KOPT-K1 (cell line): ENCODE measurements around the gene SNRPD3.
"Not testable (repeated sequence)": the region's sequence is repeated elsewhere in the genome, so short reads cannot be mapped to it uniquely, and the experiment has no call there.

Source experiments
- H3K27ac ChIP-seq: fragments of 200-600 bp; sonication (generic); 2 replicates; pipeline ENCODE4 v1.5.1; 2016; ENCODE audit warnings: antibody characterized with exemption, mild to moderate bottlenecking, low read depth, low read length; ENCODE audit not compliant: poor library complexity, severe bottlenecking
- H3K36me3 ChIP-seq: fragments of 200-600 bp; sonication (generic); 2 replicates; pipeline ENCODE4 v1.5.1; 2017; ENCODE audit warnings: antibody characterized with exemption, mild to moderate bottlenecking, low read length, moderate library complexity; ENCODE audit not compliant: insufficient read depth
- H3K9me3 ChIP-seq: fragments of 200-600 bp; sonication (generic); 2 replicates; pipeline ENCODE4 v1.5.1; 2017; ENCODE audit warnings: antibody characterized with exemption, low read length, mild to moderate bottlenecking; ENCODE audit not compliant: insufficient read depth, poor library complexity, severe bottlenecking

The SNRPD3 gene

GRCh38 chr22:24589518-24590030 is 33.8 kb downstream of the SNRPD3 start:
- Histone ChIP-seq H3K27ac (no peak overlapping the region), H3K36me3 (no peaks in the 10 kb centered on the region), H3K9me3 (no peaks in the 10 kb centered on the region)

GRCh38 chr22:24590596-24591173 is 34.9 kb downstream of the SNRPD3 start:
- no peaks in the 10 kb centered on the region for H3K9me3 ChIP-seq
- no peaks in the 10 kb centered on the region for H3K36me3 ChIP-seq
- no peak overlapping the region for H3K27ac ChIP-seq

- no peaks in the 10 kb centered on the region for H3K36me3 ChIP-seq
- no peaks in the 10 kb centered on the region for H3K9me3 ChIP-seq
- H3K27ac ChIP-seq = no peak overlapping the region
Observed at GRCh38 chr22:24591286-24591830, 35.6 kb downstream of the SNRPD3 start.

DNA sequence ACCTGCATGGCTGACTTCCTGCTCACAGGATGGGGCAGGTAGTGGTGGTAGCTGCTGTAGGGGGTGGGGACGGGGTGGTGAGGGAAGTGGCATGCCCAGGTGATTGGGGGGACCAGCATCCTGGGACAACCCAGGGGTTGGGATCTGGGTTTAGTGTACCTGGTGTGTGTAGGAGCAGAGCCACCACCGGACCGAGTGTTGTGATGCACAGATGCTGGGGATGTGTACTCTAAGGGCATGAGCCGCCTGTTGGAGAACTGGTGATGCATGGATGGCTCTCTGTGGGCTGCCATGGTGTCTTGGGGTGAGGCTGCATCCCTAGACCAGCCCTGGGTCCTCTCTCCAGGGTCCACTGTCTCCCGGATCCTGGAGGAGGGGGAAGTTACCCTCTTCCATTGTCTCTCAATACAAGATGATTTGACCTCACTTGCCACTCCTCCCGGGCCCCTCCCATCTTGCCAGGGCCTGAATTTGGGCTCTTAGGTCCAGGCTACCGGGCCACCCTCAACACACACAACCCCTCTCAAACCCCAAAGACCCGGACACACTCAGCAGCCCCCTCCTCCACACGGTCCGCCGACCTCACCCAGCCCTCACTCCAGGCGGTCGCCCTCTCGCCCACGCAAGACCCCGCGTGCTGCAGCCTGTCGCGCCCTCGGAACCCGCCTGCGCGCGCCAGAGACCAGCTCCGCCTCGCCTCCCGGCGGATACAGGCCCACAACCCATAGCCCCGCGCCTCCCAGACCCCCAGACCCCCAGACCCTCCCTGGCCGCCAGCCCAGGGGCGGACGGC is 36.5 kb downstream of the SNRPD3 start:
- no peak overlapping the region for H3K27ac ChIP-seq
- H3K9me3 ChIP-seq = no peaks in the 10 kb centered on the region
- H3K36me3 ChIP-seq = no peaks in the 10 kb centered on the region

DNA sequence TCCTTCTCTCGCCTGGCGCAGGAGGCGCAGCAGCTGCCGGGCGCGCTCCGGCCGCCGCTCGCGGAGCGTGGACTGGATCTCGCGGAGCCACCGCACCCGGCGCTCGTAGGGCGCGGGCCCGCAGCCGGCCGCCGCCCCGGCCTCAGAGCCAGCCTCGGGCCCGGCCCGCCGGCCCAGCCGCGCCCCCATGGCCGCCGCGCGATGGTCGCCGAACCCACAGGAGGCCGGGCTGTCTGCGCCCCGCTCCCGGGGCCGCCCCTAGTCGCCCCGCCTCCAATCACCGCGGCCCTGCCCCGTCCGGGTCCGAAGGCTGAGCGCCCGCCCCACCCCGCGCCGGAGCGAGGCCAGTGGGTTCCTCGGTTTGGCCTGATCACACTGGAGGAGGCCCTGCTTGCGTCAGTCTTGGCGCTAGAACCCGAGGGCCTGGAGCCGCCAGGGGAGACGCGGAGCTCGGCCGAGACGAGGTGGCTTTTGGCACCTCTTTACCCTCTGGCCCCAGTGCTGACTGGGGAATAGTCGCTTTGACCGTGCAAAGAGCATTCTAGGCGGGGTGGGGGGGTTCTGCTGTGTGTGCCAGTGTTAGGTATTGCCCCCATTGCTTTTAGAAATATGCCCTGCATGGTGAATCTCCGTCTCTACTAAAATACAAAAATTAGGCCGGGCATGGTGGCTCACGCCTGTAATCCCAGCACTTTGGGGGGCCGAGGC is 37.2 kb downstream of the SNRPD3 start, which contains the start of gene LRRC75B:
Gene LRRC75B, minus strand, starts transcription at position 223 of the 708 bp plus-strand sequence. Its CDS starts 34 bp downstream, at position 189.
- H3K36me3 ChIP-seq = no peaks in the 10 kb centered on the region
- no peak within 1 kb of the TSS for H3K27ac ChIP-seq
- no peaks in the 10 kb centered on the region for H3K9me3 ChIP-seq

DNA sequence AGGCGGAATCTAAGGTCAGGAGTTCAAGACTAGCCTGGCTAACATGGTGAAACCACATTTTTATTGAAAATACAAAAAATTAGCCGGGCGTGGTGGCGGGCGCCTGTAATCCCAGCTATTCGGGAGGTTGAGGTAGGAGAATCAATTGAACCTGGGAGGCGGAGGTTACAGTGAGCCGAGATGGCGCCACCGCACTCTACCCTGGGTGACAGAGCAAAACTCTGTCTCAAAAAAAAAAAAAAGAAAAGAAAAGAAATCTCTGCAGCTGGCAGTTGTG is 37.7 kb downstream of the SNRPD3 start:
- H3K36me3 ChIP-seq, H3K9me3 ChIP-seq, H3K27ac ChIP-seq: not testable (repeated sequence)

GRCh38 chr22:24593836-24594568 is 38.2 kb downstream of the SNRPD3 start:
- no peak overlapping the region for H3K27ac ChIP-seq
- H3K9me3 ChIP-seq = no peaks in the 10 kb centered on the region
- no peaks in the 10 kb centered on the region for H3K36me3 ChIP-seq

DNA sequence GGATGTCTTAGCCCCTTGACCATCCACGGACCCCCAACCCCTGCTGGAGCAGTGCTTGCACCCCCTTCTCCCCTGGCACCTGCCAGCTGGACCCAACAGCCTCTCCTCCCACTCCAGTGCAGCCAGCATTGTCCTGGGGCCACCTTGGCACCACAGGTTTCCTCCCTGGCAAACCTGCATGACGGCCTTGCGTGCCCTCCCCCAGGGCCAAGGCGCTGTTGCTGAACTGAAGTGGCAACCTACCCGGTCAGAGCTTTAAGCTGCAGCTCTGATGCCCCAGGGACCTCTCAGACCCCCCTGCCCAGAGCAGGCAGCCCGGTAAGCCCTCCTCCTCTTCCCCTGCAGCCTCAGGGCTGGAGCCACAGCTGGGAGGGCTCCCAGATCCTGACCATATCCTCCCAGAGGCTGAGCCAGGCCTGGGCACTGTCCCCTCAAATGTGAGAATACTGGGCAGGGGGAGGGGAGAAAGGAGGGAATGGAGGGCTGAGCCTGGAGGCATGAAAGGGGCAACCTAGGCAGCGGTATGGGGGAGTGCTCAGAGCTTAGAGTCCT is 38.8 kb downstream of the SNRPD3 start:
- Histone ChIP-seq H3K9me3 (no peaks in the 10 kb centered on the region), H3K36me3 (no peaks in the 10 kb centered on the region), H3K27ac (no peak overlapping the region)

DNA sequence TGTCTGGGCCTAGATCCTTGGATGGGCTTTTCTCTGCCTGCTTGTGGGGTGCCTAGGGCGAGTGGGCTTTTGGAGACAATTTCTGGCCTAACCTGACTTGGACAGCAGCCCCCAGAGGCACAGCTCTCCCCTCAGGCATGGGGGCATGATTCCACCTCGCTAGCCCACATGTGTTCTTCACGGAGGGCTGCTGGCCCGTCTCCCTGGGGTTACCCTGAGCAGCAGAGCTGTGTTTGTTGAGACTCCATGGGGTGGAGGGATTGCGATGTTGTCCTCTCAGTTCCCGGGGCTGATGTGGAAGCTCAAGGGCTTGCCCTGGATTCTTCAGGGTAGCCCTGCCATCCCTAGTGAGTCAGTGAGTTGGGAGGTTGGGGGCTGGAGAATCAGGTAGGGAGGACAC is 39.4 kb downstream of the SNRPD3 start:
- H3K9me3 ChIP-seq = no peaks in the 10 kb centered on the region
- H3K27ac ChIP-seq = no peak overlapping the region
- no peaks in the 10 kb centered on the region for H3K36me3 ChIP-seq

- Histone ChIP-seq H3K36me3 (no peaks in the 10 kb centered on the region), H3K27ac (no peak overlapping the region), H3K9me3 (no peaks in the 10 kb centered on the region)
Observed at GRCh38 chr22:24595863-24596262, 40.1 kb downstream of the SNRPD3 start.

GRCh38 chr22:24597076-24597475 is 41.3 kb downstream of the SNRPD3 start:
- not testable (repeated sequence) for H3K27ac ChIP-seq, H3K9me3 ChIP-seq, H3K36me3 ChIP-seq

DNA sequence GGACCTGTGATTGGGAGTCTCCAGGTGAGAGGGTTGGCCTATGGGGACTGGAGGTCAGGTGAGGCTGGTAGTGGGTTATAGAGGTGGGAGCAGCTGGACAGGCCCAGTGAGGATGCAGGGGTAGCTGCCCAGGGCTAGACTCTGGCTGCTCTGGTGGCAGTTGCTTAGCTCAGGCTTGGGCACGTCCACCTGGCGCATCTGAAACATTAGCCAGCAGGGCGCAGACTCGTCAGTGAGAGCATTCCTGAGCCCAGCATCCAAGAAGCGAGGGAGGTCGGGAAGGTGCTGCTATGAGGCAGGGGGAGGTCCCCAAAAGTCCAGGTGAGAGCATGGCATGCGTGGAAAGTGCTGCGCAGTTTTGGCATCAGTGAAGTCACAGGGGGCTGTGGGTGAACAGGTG is 43.7 kb downstream of the SNRPD3 start:
- Histone ChIP-seq H3K36me3 (no peaks in the 10 kb centered on the region), H3K27ac (no peak overlapping the region)

GRCh38 chr22:24599958-24600715 is 44.3 kb downstream of the SNRPD3 start:
- H3K27ac ChIP-seq, H3K9me3 ChIP-seq, H3K36me3 ChIP-seq: not testable (repeated sequence)

More for the DNA sequence above, 43.7 kb downstream of the SNRPD3 start:
- H3K9me3 ChIP-seq = no peaks in the 10 kb centered on the region
